ENCODE measurements around the gene ST3GAL4.
"Not testable (repeated sequence)": the region's sequence is repeated elsewhere in the genome, so short reads cannot be mapped to it uniquely, and the experiment has no call there.

The ST3GAL4 gene

GRCh38 chr11:126363706-126364248, 8.3 kb downstream of the ST3GAL4 start:
- TF ChIP-seq CTCF (IDR thresholded peaks at IDR 0.05; ENCODE audit: poor library complexity, severe bottlenecking) = no peak

GRCh38 chr11:126364735-126365134, 9.2 kb downstream of the ST3GAL4 start:
- not testable (repeated sequence) for ATAC-seq (ENCODE audit: low read depth); H3K27me3 ChIP-seq (ENCODE audit: insufficient read depth, poor library complexity, severe bottlenecking); H3K4me1 ChIP-seq (ENCODE audit: insufficient read depth, poor library complexity, severe bottlenecking); H3K4me3 ChIP-seq (ENCODE audit: severe bottlenecking); H3K9me3 ChIP-seq (ENCODE audit: severe bottlenecking); H3K27ac ChIP-seq (ENCODE audit: poor library complexity, severe bottlenecking); DNase-seq (ENCODE audit: low spot score)
- peaks cover 11% of the 10 kb centered on the region; the same call in 1 of the 2 replicates for H3K36me3 ChIP-seq (ENCODE audit: low read depth)

More at GRCh38 chr11:126363706-126364248, 8.3 kb downstream of the ST3GAL4 start:
- H3K36me3 ChIP-seq (ENCODE audit: low read depth) = peaks cover 12% of the 10 kb centered on the region; the same call in 1 of the 2 replicates
- no peaks in the 10 kb centered on the region for H3K4me1 ChIP-seq (ENCODE audit: insufficient read depth, poor library complexity, severe bottlenecking)
- H3K4me3 ChIP-seq (ENCODE audit: severe bottlenecking) = no peak overlapping the region
- ATAC-seq (ENCODE audit: low read depth) (no peak), DNase-seq (ENCODE audit: low spot score) (no peak)
- H3K27ac ChIP-seq (ENCODE audit: poor library complexity, severe bottlenecking) = no peak overlapping the region
- H3K27me3 ChIP-seq (ENCODE audit: insufficient read depth, poor library complexity, severe bottlenecking) = no peaks in the 10 kb centered on the region
- H3K9me3 ChIP-seq (ENCODE audit: severe bottlenecking) = no peaks in the 10 kb centered on the region

GRCh38 chr11:126365508-126365907, 10.0 kb downstream of the ST3GAL4 start:
- H3K9me3 ChIP-seq (ENCODE audit: severe bottlenecking); H3K4me3 ChIP-seq (ENCODE audit: severe bottlenecking); H3K27me3 ChIP-seq (ENCODE audit: insufficient read depth, poor library complexity, severe bottlenecking); DNase-seq (ENCODE audit: low spot score); ATAC-seq (ENCODE audit: low read depth); H3K27ac ChIP-seq (ENCODE audit: poor library complexity, severe bottlenecking); H3K36me3 ChIP-seq (ENCODE audit: low read depth); H3K4me1 ChIP-seq (ENCODE audit: insufficient read depth, poor library complexity, severe bottlenecking): not testable (repeated sequence)

- ATAC-seq (ENCODE audit: low read depth) (no peak), DNase-seq (ENCODE audit: low spot score) (no peak)
- Histone ChIP-seq H3K27me3 (ENCODE audit: insufficient read depth, poor library complexity, severe bottlenecking) (no peaks in the 10 kb centered on the region), H3K4me3 (ENCODE audit: severe bottlenecking) (no peak overlapping the region), H3K4me1 (ENCODE audit: insufficient read depth, poor library complexity, severe bottlenecking) (no peaks in the 10 kb centered on the region), H3K9me3 (ENCODE audit: severe bottlenecking) (no peaks in the 10 kb centered on the region), H3K27ac (ENCODE audit: poor library complexity, severe bottlenecking) (no peak overlapping the region), H3K36me3 (ENCODE audit: low read depth) (no peaks in the 10 kb centered on the region)
- no peak for TF ChIP-seq CTCF (IDR thresholded peaks at IDR 0.05; ENCODE audit: poor library complexity, severe bottlenecking)
These were observed 10.8 kb downstream of the ST3GAL4 start for GRCh38 chr11:126366064-126366822.

GRCh38 chr11:126366823-126367654, 11.6 kb downstream of the ST3GAL4 start:
- H3K27ac ChIP-seq (ENCODE audit: poor library complexity, severe bottlenecking); H3K27me3 ChIP-seq (ENCODE audit: insufficient read depth, poor library complexity, severe bottlenecking); H3K4me3 ChIP-seq (ENCODE audit: severe bottlenecking); H3K4me1 ChIP-seq (ENCODE audit: insufficient read depth, poor library complexity, severe bottlenecking); H3K36me3 ChIP-seq (ENCODE audit: low read depth); DNase-seq (ENCODE audit: low spot score); H3K9me3 ChIP-seq (ENCODE audit: severe bottlenecking): not testable (repeated sequence)
- ATAC-seq (ENCODE audit: low read depth) = peak; percentile 26; the same call in 2 of the 3 replicates

GRCh38 chr11:126367806-126368205, 12.3 kb downstream of the ST3GAL4 start:
- not testable (repeated sequence) for H3K27ac ChIP-seq (ENCODE audit: poor library complexity, severe bottlenecking); DNase-seq (ENCODE audit: low spot score); H3K4me3 ChIP-seq (ENCODE audit: severe bottlenecking); ATAC-seq (ENCODE audit: low read depth); H3K9me3 ChIP-seq (ENCODE audit: severe bottlenecking); H3K27me3 ChIP-seq (ENCODE audit: insufficient read depth, poor library complexity, severe bottlenecking); H3K4me1 ChIP-seq (ENCODE audit: insufficient read depth, poor library complexity, severe bottlenecking); H3K36me3 ChIP-seq (ENCODE audit: low read depth)

- peaks cover 11% of the 10 kb centered on the region for H3K4me1 ChIP-seq (ENCODE audit: insufficient read depth, poor library complexity, severe bottlenecking)
- not testable (repeated sequence) for H3K9me3 ChIP-seq (ENCODE audit: severe bottlenecking); H3K4me3 ChIP-seq (ENCODE audit: severe bottlenecking); H3K27me3 ChIP-seq (ENCODE audit: insufficient read depth, poor library complexity, severe bottlenecking); H3K36me3 ChIP-seq (ENCODE audit: low read depth); H3K27ac ChIP-seq (ENCODE audit: poor library complexity, severe bottlenecking); ATAC-seq (ENCODE audit: low read depth); DNase-seq (ENCODE audit: low spot score)
These were observed 13.0 kb downstream of the ST3GAL4 start for GRCh38 chr11:126368336-126369119.
